PC-9 (cell line): Measurements from ENCODE around the gene CYFIP1. TPM values are rescaled to one million over a fixed set of nuclear protein-coding genes. Genes with fewer than 3 reads are reported as not detected.

Experiments used
- BruUV-seq: library from RNA; stranded (reverse); fragments of 400-500 nt; replicated peaks from 2 replicates; lab custom pipeline; 2021; lab: Mats Ljungman, UMichigan
- CTCF ChIA-PET: fragments of 300-600 bp; sonication (Branson Sonifier 250); formaldehyde crosslinking; loops from one replicate; lab custom pipeline; 2022; ENCODE audit warnings: antibody characterized with exemption; lab: Charles Lee
- POLR2A ChIA-PET: fragments of 300-600 bp; sonication (Branson Sonifier 250); formaldehyde crosslinking; loops from one replicate; lab custom pipeline; 2022; ENCODE audit warnings: antibody characterized with exemption; ENCODE audit not compliant: unreplicated experiment; lab: Charles Lee
- DNase-seq, 2 experiments: peaks; one replicate each; pipeline versions ENCODE4 v3.0.0 to v3.0.0-alpha.2; 2015 to 2022; ENCODE audit warnings: mixed read lengths in 1 of 2
- H2AFZ ChIP-seq: fragments of 200-600 bp; sonication (generic); 2 replicates; pipeline ENCODE4 v1.8.1; 2017; ENCODE audit warnings: antibody characterized with exemption
- H3F3A ChIP-seq: fragments of 200-600 bp; sonication (generic); 2 replicates; pipeline ENCODE4 v1.8.1; 2017; ENCODE audit warnings: antibody characterized with exemption, mild to moderate bottlenecking, low read depth; ENCODE audit not compliant: insufficient read depth
- H3K27ac ChIP-seq: fragments of 200-600 bp; sonication (generic); 2 replicates; pipeline ENCODE4 v1.6.1; 2016; ENCODE audit warnings: mixed run types
- H3K27me3 ChIP-seq: fragments of 200-600 bp; sonication (generic); 2 replicates; pipeline ENCODE4 v1.6.1; 2016; ENCODE audit warnings: low read depth, mixed run types; ENCODE audit not compliant: insufficient read depth
- H3K36me3 ChIP-seq: fragments of 200-600 bp; sonication (generic); 2 replicates; pipeline ENCODE4 v1.6.1; 2016; ENCODE audit warnings: low read depth, mixed run types
- H3K4me1 ChIP-seq: fragments of 200-600 bp; sonication (generic); replicated peaks from 2 replicates; pipeline ENCODE4 v1.6.1; 2016; ENCODE audit warnings: mixed run types; ENCODE audit not compliant: insufficient read depth
- H3K4me2 ChIP-seq: fragments of 200-600 bp; sonication (generic); 2 replicates; pipeline ENCODE4 v1.6.1; 2017; ENCODE audit warnings: mixed run types
- H3K4me3 ChIP-seq: fragments of 200-600 bp; sonication (generic); 2 replicates; pipeline ENCODE4 v1.6.1; 2016; ENCODE audit warnings: mixed run types
- H3K79me2 ChIP-seq: fragments of 200-600 bp; sonication (generic); 2 replicates; pipeline ENCODE4 v1.6.1; 2017; ENCODE audit warnings: low read depth, mixed run types
- H3K9me2 ChIP-seq: fragments of 200-600 bp; sonication (generic); 2 replicates; pipeline ENCODE4 v1.8.1; 2017; ENCODE audit warnings: mild to moderate bottlenecking; ENCODE audit not compliant: insufficient read depth
- H3K9me3 ChIP-seq: fragments of 200-600 bp; sonication (generic); 2 replicates; pipeline ENCODE4 v1.8.1; 2016; ENCODE audit warnings: low read depth; ENCODE audit not compliant: insufficient read depth
- H4K20me1 ChIP-seq: fragments of 200-600 bp; sonication (generic); 2 replicates; pipeline ENCODE4 v1.8.1; 2017; ENCODE audit not compliant: insufficient read depth
- EZH2 ChIP-seq: fragments of 200-600 bp; sonication (generic); IDR thresholded peaks from 2 replicates; pipeline ENCODE4 v1.8.0; 2017; ENCODE audit warnings: antibody characterized with exemption, low read depth
- intact Hi-C: fragments of 100-400 bp; cut with micrococcal nuclease; formaldehyde crosslinking; loops from one replicate; pipeline ENCODE4 v1.10.0; 2022; ENCODE audit not compliant: unreplicated experiment
- total RNA-seq: library from RNA; stranded (reverse); gene quantifications from 2 replicates; pipeline ENCODE4 v1.2.3, GENCODE V29; 2021
- TF ChIP-seq, protein P1 (sequence below): fragments of 200-600 bp; sonication (generic); conservative IDR thresholded peaks from 2 replicates; pipeline ENCODE4 v1.6.1; 2017; ENCODE audit warnings: mixed run types, antibody characterized with exemption, mild to moderate bottlenecking, moderate library complexity

The CYFIP1 gene
- total RNA-seq, 1 experiment from 2014 or later = 114 TPM

DNA sequence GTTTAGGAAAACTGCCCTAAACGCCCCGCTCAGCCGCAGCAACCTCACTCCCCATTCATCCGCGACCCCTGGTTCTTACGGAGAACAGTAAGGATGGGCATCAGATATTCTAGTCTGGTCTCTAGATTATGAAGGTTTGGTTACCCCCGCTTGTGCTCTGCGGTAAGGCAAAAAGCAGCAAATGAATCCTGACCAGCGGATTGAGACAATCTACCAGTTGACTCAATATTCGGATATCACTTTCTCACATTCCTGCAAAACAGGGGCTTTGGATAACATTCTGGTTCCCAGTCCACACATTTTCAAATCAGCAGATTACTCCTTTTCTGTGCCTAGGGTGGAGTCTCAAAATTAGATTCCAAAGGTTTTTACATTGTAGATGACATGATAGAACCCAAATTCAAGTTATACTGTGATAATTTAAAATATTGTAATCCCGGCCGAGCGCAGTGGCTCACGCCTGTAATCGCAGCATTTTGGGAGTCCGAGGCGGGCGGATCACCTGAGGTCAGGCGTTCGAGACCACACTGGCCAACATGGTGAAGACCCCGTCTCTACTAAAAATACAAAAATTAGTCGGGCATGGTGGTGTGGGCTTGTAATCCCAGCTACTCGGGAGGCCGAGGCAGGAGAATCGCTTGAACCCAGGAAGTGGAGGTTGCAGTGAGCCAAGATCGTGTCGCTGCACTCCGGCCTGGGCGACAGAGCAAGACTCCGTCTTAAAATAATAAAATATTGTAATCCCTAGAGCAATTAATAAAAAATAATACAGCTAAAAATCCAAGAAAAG is 1.1 kb upstream of the CYFIP1 start:
- no peak for TF ChIP-seq EZH2
- TF ChIP-seq, protein P1, sequence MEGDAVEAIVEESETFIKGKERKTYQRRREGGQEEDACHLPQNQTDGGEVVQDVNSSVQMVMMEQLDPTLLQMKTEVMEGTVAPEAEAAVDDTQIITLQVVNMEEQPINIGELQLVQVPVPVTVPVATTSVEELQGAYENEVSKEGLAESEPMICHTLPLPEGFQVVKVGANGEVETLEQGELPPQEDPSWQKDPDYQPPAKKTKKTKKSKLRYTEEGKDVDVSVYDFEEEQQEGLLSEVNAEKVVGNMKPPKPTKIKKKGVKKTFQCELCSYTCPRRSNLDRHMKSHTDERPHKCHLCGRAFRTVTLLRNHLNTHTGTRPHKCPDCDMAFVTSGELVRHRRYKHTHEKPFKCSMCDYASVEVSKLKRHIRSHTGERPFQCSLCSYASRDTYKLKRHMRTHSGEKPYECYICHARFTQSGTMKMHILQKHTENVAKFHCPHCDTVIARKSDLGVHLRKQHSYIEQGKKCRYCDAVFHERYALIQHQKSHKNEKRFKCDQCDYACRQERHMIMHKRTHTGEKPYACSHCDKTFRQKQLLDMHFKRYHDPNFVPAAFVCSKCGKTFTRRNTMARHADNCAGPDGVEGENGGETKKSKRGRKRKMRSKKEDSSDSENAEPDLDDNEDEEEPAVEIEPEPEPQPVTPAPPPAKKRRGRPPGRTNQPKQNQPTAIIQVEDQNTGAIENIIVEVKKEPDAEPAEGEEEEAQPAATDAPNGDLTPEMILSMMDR = no peak
- TSS peak; percentile 95 for BruUV-seq
- Histone ChIP-seq H3K79me2 (peaks cover 34% of the 10 kb centered on the region), H3K4me1 (0 out of 2 replicates have a peak, but pooled peaks cover 4% of the 10 kb centered on the region), H3K9me3 (no peaks in the 10 kb centered on the region), H3K4me3 (peak overlapping the region; percentile 77; the same call in 1 of the 2 replicates), H4K20me1 (peaks cover 11% of the 10 kb centered on the region), H2AFZ (peak overlapping the region; percentile 84), H3K27ac (no peak overlapping the region), H3F3A (no peaks in the 10 kb centered on the region), H3K36me3 (no peaks in the 10 kb centered on the region), H3K4me2 (peak overlapping the region; percentile 75), H3K27me3 (no peaks in the 10 kb centered on the region), H3K9me2 (no peaks in the 10 kb centered on the region)
- intact Hi-C loops = loop anchor here (2.0 kb wide), 1 partner anchor 58 kb away; the partner anchor contains the start of gene TUBGCP5
- DNase-seq = no peak
- ChIA-PET POLR2A (interaction anchor here (0.5 to 0.6 kb wide), 4 partner anchors 9 to 588 kb away, joined by 3 to 26 read pairs (median 4); partner anchors contain the start of gene TUBGCP5), CTCF (no interaction called here)

DNA sequence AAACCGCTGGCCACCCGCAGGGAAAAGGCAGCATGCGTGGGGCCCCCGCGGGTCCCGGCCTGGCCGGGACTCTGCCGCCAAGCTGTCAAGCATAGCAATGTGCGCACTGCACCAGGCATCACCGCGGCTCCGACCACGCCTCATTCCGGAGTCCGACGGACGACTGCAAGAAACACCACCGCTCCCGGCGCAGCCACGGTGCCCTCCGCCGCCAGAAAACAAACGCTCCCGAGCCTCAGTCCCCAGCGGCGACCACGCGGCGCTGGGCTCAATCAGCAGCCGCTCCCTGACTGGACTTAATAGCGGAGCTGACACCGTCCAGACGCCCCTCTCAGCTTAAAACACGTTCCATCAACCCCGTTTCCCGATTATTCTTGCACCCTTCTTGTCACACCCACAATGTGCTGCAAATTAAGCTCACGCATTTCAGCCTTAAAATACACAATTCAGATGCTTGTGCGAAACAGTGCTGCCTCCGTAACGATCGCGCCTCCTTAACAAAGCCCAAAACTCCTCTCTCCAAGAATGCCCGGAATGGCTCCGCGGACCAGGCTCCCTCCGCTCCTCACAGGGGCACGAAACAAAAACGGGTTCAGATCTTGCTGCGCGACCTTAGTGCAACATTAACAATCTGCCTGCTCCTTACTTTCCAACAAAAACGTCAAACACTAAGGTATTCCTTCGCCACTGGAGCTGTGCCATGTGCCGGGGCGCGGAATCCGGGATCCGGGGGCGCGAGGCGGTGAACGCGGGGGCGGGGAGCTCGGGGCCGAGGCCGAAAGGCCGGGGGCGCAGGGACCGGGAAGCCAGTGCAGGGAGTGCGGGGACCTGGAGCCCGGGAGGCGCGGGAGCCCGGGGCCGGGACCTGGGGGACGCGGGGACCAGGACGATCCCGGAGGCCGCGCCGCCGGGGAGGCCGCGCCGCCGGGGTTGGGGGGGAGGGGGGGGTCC is 655 bp downstream of the CYFIP1 start:
- intact Hi-C loops = loop anchor here (2.0 kb wide), 3 partner anchors 15 to 141 kb away; partner anchors contain the start of genes NIPA2 and TUBGCP5
- POLR2A ChIA-PET = interaction anchor here (0.6 kb wide), 1 partner anchor 60 kb away, joined by 10 read pairs; the partner anchor contains the start of gene TUBGCP5
- H3K9me2 ChIP-seq = no peaks in the 10 kb centered on the region

More for the DNA sequence above, 655 bp downstream of the CYFIP1 start:
- CTCF ChIA-PET = no interaction called here
- peaks cover 51% of the 10 kb centered on the region for H3K79me2 ChIP-seq
- H2AFZ ChIP-seq = peak overlapping the region; percentile 83
- no peaks in the 10 kb centered on the region for H3K36me3 ChIP-seq
- 0 out of 2 replicates have a peak, but pooled peaks cover 4% of the 10 kb centered on the region for H3K4me1 ChIP-seq
- H3K9me3 ChIP-seq = no peaks in the 10 kb centered on the region
- no peaks in the 10 kb centered on the region for H3K27me3 ChIP-seq
- peak overlapping the region; percentile 33; the same call in 1 of the 2 replicates for H3K27ac ChIP-seq
- TF ChIP-seq, protein P1 = no peak
- no peak for TF ChIP-seq EZH2
- peaks cover 11% of the 10 kb centered on the region for H4K20me1 ChIP-seq
- BruUV-seq = TSS peak; percentile 35
- H3F3A ChIP-seq = no peaks in the 10 kb centered on the region
- peak overlapping the region; percentile 73 for H3K4me2 ChIP-seq
- H3K4me3 ChIP-seq = peak overlapping the region; percentile 77
- peak in 1 of 2 experiments; percentile 56 for DNase-seq
